Measurements from ENCODE around the gene ELL. TPM values are rescaled to one million over a fixed set of nuclear protein-coding genes. Genes with fewer than 3 reads are reported as not detected.

The ELL gene
- total RNA-seq, 4 donors from 2014 or later, result 16.2 to 72.2 (median 18.0) TPM

DNA sequence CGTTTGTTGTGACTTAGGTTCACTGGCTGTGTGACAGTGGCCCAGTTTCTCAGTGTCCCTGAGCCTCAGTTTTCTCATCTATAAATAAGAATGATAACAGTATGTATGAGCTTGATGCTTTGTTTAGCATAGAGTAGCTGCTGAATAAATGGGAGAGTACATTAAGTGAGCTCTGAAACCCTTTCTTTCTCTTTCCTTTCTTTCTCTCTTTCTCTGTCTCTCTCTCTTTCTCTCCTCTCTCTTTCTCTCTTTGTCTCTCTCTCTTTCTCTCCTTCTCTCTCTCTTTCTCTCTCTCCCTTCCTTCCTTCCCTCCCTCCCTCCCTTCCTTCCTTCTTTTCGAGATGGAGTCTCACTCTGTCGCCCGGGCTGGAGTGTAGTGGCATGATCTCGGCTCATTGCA is 37.8 kb upstream of the ELL start:
- Histone ChIP-seq H3K27ac (peak overlapping the region in 2 of 4 donors; percentile 16 to 97), H3K36me3 (peaks cover 0 to 11% (median 5%) of the 10 kb centered on the region in 4 donors), H3K4me3 (no peak overlapping the region), H3K9me3 (no peaks in the 10 kb centered on the region), H3K27me3 (no peaks in the 10 kb centered on the region), H3K4me1 (peaks cover 5 to 19% (median 10%) of the 10 kb centered on the region in 4 donors)
- DNase-seq, result no peak
- no peak for TF ChIP-seq POLR2A (IDR thresholded peaks at IDR 0.05)
- no peak for TF ChIP-seq POLR2AphosphoS5 (IDR thresholded peaks at IDR 0.05)
- TF ChIP-seq, protein P1, sequence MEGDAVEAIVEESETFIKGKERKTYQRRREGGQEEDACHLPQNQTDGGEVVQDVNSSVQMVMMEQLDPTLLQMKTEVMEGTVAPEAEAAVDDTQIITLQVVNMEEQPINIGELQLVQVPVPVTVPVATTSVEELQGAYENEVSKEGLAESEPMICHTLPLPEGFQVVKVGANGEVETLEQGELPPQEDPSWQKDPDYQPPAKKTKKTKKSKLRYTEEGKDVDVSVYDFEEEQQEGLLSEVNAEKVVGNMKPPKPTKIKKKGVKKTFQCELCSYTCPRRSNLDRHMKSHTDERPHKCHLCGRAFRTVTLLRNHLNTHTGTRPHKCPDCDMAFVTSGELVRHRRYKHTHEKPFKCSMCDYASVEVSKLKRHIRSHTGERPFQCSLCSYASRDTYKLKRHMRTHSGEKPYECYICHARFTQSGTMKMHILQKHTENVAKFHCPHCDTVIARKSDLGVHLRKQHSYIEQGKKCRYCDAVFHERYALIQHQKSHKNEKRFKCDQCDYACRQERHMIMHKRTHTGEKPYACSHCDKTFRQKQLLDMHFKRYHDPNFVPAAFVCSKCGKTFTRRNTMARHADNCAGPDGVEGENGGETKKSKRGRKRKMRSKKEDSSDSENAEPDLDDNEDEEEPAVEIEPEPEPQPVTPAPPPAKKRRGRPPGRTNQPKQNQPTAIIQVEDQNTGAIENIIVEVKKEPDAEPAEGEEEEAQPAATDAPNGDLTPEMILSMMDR (IDR thresholded peaks at IDR 0.05), result no peak
- no peak for TF ChIP-seq EP300 (IDR thresholded peaks at IDR 0.05; ENCODE audit: low read depth)
- WGBS, 2 donors (ENCODE audit: low coverage in 1 of 2), result 57 to 70% methylated on average over 1 to 5 of the region's 5 CpGs
- in situ Hi-C loops (cut with MboI; ENCODE audit: low pct_ligation_motif_present in 1 of 4, low pct_unique_long_range_greater_than_20kb in 1 of 4, low sequenced_read_pairs in 3 of 4), result no loop called here
- intact Hi-C loops (cut with DNase I; ENCODE audit: low total_unique reads), result no loop called here

DNA sequence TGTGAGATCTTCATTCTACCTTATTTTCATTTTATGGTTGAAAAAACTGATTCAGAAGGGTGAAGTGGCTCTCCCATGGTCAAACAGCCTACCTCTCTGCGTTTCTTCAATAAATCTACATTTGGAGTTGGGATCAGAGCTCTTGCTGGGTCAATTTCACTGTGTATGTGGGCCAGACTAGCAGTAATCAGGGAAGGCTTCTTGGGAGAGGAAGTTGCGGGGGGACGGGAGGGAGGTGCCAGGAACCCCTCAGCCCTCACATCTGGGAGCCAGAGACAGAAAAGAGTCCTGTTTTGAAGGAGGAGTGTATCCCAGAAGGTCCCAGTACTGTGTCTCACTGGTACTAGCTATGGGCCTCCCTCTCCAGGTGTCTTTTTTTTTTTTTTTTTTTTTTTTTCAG is 36.7 kb upstream of the ELL start:
- Histone ChIP-seq H3K27ac (peak overlapping the region; percentile 92 to 97 (median 94)), H3K27me3 (no peaks in the 10 kb centered on the region), H3K4me1 (peaks cover 5 to 19% (median 10%) of the 10 kb centered on the region in 4 donors), H3K9me3 (no peaks in the 10 kb centered on the region), H3K36me3 (peaks cover 0 to 8% (median 2%) of the 10 kb centered on the region in 4 donors), H3K4me3 (peak overlapping the region; percentile 58 to 90 (median 74))
- 55% methylated on average over 3 of the region's 3 CpGs; no CpG with 5 or more reads in 1 of the 2 donors for WGBS, 2 donors (ENCODE audit: low coverage in 1 of 2)
- TF ChIP-seq POLR2A (IDR thresholded peaks at IDR 0.05) (no peak), EP300 (IDR thresholded peaks at IDR 0.05; ENCODE audit: low read depth) (no peak), POLR2AphosphoS5 (IDR thresholded peaks at IDR 0.05) (no peak)
- TF ChIP-seq, protein P1 (IDR thresholded peaks at IDR 0.05), result no peak
- in situ Hi-C loops (cut with MboI; ENCODE audit: low pct_ligation_motif_present in 1 of 4, low pct_unique_long_range_greater_than_20kb in 1 of 4, low sequenced_read_pairs in 3 of 4), result no loop called here
- intact Hi-C loops (cut with DNase I; ENCODE audit: low total_unique reads), result no loop called here
- no peak for DNase-seq

DNA sequence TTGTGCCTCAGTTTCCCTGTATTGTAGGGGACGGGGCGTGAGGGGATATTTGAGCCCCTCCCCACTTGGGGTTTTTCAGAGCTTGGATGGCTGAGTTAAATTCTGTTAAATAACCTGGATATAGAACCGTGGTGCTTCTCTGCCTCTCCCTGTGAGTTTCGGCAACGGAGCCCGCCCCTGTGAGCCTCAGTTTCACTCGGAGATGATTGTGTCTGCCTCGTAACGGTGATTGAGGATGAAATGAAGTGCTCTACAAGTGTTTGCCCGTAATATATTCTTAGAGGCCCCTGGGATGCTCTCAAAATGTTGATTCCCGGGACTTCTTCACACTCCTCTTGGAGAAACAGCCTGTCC is 36.3 kb upstream of the ELL start:
- H3K9me3 ChIP-seq, result no peaks in the 10 kb centered on the region
- peaks cover 5 to 19% (median 10%) of the 10 kb centered on the region in 4 donors for H3K4me1 ChIP-seq
- 3% methylated on average over 11 of the region's 11 CpGs; no CpG with 5 or more reads in 1 of the 2 donors for WGBS, 2 donors (ENCODE audit: low coverage in 1 of 2)
- TF ChIP-seq, protein P1 (IDR thresholded peaks at IDR 0.05), result no peak
- TF ChIP-seq POLR2AphosphoS5 (IDR thresholded peaks at IDR 0.05) (no peak), EP300 (IDR thresholded peaks at IDR 0.05; ENCODE audit: low read depth) (no peak), POLR2A (IDR thresholded peaks at IDR 0.05) (no peak)
- DNase-seq, result no peak
- in situ Hi-C loops (cut with MboI; ENCODE audit: low pct_ligation_motif_present in 1 of 4, low pct_unique_long_range_greater_than_20kb in 1 of 4, low sequenced_read_pairs in 3 of 4) (no loop called here), intact Hi-C loops (cut with DNase I; ENCODE audit: low total_unique reads) (no loop called here)
- no peaks in the 10 kb centered on the region for H3K27me3 ChIP-seq
- H3K4me3 ChIP-seq, result peak overlapping the region; percentile 58 to 90 (median 74)
- H3K27ac ChIP-seq, result peak overlapping the region; percentile 92 to 97 (median 94)
- peaks cover 0 to 8% (median 0%) of the 10 kb centered on the region in 4 donors for H3K36me3 ChIP-seq

DNA sequence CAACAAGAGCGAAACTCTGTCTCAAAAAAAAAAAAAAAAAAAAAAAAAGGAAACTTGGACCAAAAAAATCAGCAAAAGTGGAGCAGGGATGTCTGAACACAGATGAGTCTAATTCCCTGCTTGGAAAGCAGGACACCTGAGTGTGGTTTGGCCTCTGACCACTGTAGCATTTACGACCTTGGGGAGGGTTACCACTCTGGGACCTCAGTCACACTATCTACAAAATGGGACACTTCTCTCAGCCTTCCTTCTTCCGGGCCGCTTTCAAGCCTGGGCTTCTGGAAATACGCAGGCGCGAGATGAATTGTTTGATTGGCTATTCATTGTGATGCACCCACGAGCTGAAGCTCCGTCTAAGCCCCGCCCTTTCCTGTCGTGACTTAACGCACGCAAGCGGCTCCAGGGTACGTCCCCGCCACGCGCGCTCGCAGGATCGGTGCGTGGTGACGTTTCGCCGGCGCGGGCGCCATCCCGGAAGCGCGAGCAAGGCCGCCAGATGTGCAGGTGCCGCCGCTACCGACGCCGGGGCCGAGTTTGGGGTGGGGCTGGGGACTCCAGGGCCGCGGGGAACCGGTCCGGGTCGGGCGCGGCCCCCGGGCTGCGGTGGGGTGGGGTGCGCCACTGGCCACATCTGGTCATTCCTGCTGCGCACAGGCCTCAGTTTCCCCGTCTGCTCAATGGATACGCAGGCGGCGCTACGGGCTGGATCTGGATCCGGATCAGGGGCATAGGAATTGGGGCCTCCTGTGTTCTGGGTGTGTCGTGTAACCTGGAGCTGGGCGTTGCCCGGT is 35.7 kb upstream of the ELL start, which contains the start of gene KXD1:
KXD1 (plus strand) TSS at position 460 of the 791 bp plus-strand sequence. CDS start 4,187 bp downstream, outside the sequence.
- Histone ChIP-seq H3K36me3 (peaks cover 0 to 3% (median 0%) of the 10 kb centered on the region in 4 donors), H3K9me3 (no peaks in the 10 kb centered on the region), H3K4me1 (peaks cover 5 to 19% (median 10%) of the 10 kb centered on the region in 4 donors), H3K4me3 (peak within 1 kb of the TSS; percentile 58 to 90 (median 74)), H3K27me3 (no peaks in the 10 kb centered on the region), H3K27ac (peak within 1 kb of the TSS; percentile 92 to 97 (median 94))
- intact Hi-C loops (cut with DNase I; ENCODE audit: low total_unique reads) (no loop called here), in situ Hi-C loops (cut with MboI; ENCODE audit: low pct_ligation_motif_present in 1 of 4, low pct_unique_long_range_greater_than_20kb in 1 of 4, low sequenced_read_pairs in 3 of 4) (no loop called here)
- TF ChIP-seq EP300 (IDR thresholded peaks at IDR 0.05; ENCODE audit: low read depth) (peak; percentile 47), POLR2A (IDR thresholded peaks at IDR 0.05) (peak; percentile 84), POLR2AphosphoS5 (IDR thresholded peaks at IDR 0.05) (peak; percentile 87 to 98 (median 95))
- TF ChIP-seq, protein P1 (IDR thresholded peaks at IDR 0.05), result no peak
- 0 to 2% methylated on average over 3 to 32 of the region's 58 CpGs for WGBS, 2 donors (ENCODE audit: low coverage in 1 of 2)
- peak; percentile 98 for DNase-seq

Data from transverse colon (tissue), 4 donors.